Measurements from ENCODE around the gene EPC1. TPM values are rescaled to one million over a fixed set of nuclear protein-coding genes. Genes with fewer than 3 reads are reported as not detected.
A peak's percentile ranks its signal among the peaks of the same experiment; 100 is the strongest.

EPC1 gene
- total RNA-seq, 1 donor from 2014 or later: 22.9 TPM

DNA sequence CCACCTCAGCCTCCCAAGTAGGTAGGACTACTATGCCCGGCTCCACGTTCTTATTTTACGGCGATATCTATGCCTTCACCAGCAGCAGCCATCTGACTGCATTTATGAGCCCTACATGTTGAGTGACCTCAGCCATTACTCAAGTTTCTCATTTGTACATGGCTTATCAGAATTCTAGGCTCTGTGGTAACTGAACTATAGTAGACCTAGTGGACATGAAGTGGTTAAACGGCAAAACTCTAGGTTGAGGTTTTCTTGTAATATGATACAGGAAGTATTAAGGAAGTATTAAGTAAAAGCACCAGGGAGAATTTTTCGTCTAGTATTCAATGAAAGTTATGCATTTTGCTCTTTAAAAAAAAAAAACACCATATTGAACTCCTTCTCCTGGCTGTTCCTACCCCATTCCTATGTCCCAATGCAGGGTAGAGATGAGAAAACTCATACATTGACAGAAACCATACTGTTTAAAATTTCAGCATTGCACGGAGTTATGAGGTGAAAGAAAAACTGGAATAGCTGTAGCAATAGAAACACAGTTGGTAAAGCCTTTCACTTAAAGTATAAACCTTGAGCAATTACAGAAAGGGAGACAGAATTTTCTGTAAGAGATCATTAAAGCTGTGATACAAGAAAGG lies 39.8 kb upstream of the EPC1 start:
- no peaks in the 10 kb centered on the region for H3K36me3 ChIP-seq (ENCODE audit: control insufficient read depth, insufficient read depth, low read length)

DNA sequence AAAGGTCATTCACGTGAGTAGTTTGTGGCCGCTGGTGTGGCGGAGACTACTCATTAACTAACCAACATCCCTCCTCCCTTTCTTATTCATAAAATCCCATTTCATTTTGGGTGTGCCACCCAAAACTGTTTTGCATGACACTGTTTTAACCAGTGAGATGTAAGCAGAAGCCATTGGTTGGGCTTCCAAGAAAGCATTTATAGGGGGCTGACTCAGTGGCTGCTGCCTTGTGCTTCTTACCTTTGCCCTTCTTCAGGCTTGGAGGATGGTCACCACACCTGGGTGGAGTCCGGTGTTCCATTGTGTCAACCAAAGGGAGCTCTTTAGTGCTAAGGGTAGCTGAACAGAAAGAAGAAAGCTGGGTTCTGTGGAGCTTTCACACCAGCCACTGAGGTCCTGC lies 37.2 kb upstream of the EPC1 start:
- no peak overlapping the region for H3K4me3 ChIP-seq (ENCODE audit: low read depth, low read length)

More for the DNA sequence above, 39.8 kb upstream of the EPC1 start:
- TF ChIP-seq, protein P1, sequence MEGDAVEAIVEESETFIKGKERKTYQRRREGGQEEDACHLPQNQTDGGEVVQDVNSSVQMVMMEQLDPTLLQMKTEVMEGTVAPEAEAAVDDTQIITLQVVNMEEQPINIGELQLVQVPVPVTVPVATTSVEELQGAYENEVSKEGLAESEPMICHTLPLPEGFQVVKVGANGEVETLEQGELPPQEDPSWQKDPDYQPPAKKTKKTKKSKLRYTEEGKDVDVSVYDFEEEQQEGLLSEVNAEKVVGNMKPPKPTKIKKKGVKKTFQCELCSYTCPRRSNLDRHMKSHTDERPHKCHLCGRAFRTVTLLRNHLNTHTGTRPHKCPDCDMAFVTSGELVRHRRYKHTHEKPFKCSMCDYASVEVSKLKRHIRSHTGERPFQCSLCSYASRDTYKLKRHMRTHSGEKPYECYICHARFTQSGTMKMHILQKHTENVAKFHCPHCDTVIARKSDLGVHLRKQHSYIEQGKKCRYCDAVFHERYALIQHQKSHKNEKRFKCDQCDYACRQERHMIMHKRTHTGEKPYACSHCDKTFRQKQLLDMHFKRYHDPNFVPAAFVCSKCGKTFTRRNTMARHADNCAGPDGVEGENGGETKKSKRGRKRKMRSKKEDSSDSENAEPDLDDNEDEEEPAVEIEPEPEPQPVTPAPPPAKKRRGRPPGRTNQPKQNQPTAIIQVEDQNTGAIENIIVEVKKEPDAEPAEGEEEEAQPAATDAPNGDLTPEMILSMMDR (IDR thresholded peaks at IDR 0.05; ENCODE audit: insufficient read depth, low read length, poor library complexity, severe bottlenecking): no peak
- H3K27me3 ChIP-seq (ENCODE audit: control insufficient read depth, insufficient read depth, low read length): no peaks in the 10 kb centered on the region
- no peak for DNase-seq (ENCODE audit: low read depth)
- H3K4me3 ChIP-seq (ENCODE audit: low read depth, low read length): no peak overlapping the region

DNA sequence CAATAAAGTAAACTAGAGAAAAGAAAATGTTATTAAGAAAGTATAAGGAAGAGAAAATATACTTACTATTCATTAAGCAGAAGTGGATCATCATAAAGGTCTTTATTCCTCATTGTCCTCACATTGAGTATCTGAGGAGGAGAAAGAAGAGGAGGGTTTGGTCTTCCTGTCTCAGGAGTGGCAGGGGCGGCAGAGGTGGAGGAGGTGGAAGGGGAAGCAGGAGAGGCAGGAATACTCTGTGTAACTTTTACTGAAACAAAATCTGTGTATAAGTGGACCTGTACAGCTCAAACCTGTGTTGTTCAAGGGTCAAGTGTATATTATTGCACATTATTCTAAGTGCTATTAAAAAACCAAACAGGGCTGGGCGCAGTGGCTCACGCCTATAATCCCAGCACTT lies 34.2 kb upstream of the EPC1 start:
- Histone ChIP-seq H3K4me3 (ENCODE audit: low read depth, low read length) (no peak overlapping the region), H3K36me3 (ENCODE audit: control insufficient read depth, insufficient read depth, low read length) (no peaks in the 10 kb centered on the region)

More for the DNA sequence above, 37.2 kb upstream of the EPC1 start:
- TF ChIP-seq, protein P1 (IDR thresholded peaks at IDR 0.05; ENCODE audit: insufficient read depth, low read length, poor library complexity, severe bottlenecking): no peak
- no peaks in the 10 kb centered on the region for H3K27me3 ChIP-seq (ENCODE audit: control insufficient read depth, insufficient read depth, low read length)
- H3K36me3 ChIP-seq (ENCODE audit: control insufficient read depth, insufficient read depth, low read length): no peaks in the 10 kb centered on the region
- no peak for DNase-seq (ENCODE audit: low read depth)

DNA sequence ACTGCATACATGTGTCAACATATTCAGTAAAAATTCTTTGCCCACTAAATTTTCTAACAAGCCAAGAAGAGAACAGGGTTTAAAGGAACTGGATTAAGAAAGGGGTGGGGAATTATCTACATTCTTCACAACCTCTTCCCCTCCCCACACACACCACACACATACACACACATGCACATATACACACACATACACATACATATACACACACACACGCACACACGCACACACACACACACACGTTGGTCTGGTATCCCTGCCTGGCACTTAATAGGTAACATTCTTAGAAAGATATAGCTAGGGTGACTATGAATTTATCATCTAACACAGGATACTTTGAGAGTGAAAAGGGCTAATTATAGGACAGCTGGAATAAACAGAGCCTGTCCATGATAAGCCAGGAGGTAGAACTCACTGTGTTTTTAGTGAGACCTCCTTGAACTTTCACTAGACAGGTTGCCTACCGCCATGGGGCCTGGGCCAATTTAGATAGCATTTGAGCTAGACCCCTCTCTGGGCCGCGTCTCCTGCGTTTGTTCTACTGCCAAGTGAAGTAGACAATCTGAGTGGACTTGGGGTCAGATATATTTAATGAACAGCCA lies 33.1 kb upstream of the EPC1 start:
- Histone ChIP-seq H3K4me3 (ENCODE audit: low read depth, low read length) (no peak overlapping the region), H3K36me3 (ENCODE audit: control insufficient read depth, insufficient read depth, low read length) (no peaks in the 10 kb centered on the region), H3K27me3 (ENCODE audit: control insufficient read depth, insufficient read depth, low read length) (no peaks in the 10 kb centered on the region)
- TF ChIP-seq, protein P1 (IDR thresholded peaks at IDR 0.05; ENCODE audit: insufficient read depth, low read length, poor library complexity, severe bottlenecking): no peak
- no peak for DNase-seq (ENCODE audit: low read depth)

More for the DNA sequence above, 34.2 kb upstream of the EPC1 start:
- no peak for DNase-seq (ENCODE audit: low read depth)
- TF ChIP-seq, protein P1 (IDR thresholded peaks at IDR 0.05; ENCODE audit: insufficient read depth, low read length, poor library complexity, severe bottlenecking): no peak
- H3K27me3 ChIP-seq (ENCODE audit: control insufficient read depth, insufficient read depth, low read length): no peaks in the 10 kb centered on the region

DNA sequence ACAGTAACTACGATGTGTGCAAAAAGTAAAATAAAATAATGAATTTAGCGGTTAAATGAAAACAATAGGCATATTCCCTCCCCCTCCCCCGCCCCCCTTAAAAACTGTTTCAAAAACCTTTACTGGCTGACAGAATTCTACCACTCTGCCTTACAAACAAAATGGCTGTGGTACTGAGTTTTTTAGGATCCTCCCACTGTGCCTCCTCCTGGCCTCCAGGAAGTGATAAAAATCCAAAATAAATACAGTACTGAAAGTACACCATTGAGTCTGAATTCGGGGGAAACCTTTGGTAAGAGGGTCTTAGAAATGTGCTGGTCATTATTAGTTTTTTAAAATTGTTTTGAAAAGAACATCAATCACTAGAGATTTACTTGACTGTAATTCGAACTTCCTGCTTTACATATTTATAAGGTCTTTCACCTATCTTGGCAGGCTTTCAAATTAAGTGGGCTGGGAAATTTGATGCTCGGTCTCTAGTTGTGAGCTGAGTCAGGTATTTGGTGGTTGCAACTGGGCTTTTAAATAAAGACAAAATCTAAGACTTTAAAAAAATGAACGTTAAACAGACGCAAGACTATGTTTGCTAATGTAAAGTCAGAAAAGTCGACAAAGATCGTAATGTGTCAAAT lies 32.5 kb upstream of the EPC1 start:
- DNase-seq (ENCODE audit: low read depth): no peak
- Histone ChIP-seq H3K27me3 (ENCODE audit: control insufficient read depth, insufficient read depth, low read length) (no peaks in the 10 kb centered on the region), H3K4me3 (ENCODE audit: low read depth, low read length) (peak overlapping the region; percentile 84), H3K36me3 (ENCODE audit: control insufficient read depth, insufficient read depth, low read length) (no peaks in the 10 kb centered on the region)
- TF ChIP-seq, protein P1 (IDR thresholded peaks at IDR 0.05; ENCODE audit: insufficient read depth, low read length, poor library complexity, severe bottlenecking): no peak
